NCI-H2171 treated with DMSO at 0.1 percent for 48 hours (cell line): Measurements from ENCODE around the gene FANCD2.
"Not testable (repeated sequence)": the region's sequence is repeated elsewhere in the genome, so short reads cannot be mapped to it uniquely, and the experiment has no call there.

ENCODE experiments used
- DNase-seq: peaks from one replicate; lab custom pipeline; 2025; lab: John Stamatoyannopoulos, UW

FANCD2 gene

GRCh38 chr3:10015461-10015904 is 10.8 kb upstream of the FANCD2 start:
- no peak for DNase-seq

- no peak for DNase-seq
Observed at GRCh38 chr3:10017636-10018292, 8.5 kb upstream of the FANCD2 start.

DNA sequence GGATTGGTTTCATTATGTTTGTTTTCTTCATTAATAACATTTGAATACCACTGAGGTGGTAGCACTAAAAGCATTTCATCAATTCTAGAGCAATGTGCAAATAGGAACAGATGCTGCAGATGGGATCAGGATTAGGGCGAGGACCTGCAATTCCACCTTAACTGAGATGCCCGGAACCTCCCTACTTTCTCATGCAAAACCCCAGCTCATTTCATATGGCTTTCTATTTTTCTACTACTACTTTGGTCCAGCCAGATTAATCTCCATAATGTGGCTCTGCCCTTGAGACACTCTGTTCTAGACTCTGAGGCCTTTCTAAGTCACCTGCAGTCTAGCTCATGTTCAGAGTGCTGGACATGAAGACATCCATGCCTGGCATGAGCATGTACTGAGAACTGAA is 7.4 kb upstream of the FANCD2 start:
- DNase-seq = not testable (repeated sequence)

DNA sequence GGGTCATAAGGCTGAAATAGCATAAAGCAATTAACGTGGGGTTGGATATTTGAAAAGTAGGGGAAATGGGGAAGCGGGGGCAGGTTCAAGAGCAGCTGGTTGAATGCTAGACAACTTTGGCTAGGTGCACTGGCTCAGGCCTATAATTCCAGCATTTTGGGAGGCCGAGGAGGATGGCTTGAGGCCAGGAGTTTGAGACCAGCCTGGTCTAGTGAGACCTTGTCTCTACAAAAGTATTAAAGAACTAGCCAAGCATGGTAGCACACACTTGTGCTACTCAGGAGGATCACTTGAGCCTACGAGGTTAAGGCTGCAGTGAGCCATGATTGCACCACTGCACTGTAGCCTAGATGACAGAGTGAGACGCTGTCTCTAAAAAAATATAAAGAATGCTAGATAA is 6.9 kb upstream of the FANCD2 start:
- DNase-seq = no peak

DNA sequence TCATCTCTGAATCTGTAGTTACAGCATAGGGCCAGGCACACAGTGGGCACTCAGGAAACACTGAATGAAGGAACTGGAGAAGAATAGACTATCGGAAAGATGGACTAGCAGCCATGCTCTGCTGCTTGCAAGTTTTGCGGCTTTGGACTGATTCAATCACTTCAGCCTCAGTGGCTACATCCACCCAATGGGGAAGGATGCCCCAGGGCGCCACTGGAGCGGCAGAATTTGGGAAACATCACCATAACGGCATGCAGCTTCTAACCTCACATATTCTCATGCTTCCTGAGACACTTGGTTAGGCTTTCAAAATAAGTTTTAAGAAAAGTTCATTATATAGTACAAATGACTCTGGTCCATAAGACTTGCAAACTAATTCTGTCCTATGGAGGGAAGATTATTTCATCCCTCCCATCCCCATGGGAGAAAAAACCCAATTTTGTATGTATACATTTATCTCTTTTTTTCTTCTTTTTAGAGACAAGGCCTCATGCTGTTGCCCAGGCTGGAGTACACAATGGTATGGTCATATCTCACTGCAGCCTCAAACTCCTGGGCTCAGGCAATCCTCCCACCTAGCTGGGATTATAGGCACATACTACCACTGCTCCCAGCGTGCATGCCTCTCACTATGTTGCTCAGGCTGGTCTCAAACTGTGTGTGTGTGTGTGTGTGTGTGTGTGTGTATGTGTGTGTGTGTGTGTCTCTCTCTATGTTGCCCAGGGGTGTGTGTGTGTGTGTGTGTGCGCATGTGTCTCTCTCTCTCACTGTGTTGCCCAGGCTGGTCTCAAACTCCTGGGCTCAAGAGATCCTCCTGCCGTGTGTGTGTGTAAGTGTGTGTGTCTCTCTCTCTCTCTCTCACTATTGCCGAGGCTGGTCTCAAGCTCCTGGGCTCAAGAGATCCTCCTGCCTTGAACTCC is 4.1 kb upstream of the FANCD2 start:
- DNase-seq = no peak

DNA sequence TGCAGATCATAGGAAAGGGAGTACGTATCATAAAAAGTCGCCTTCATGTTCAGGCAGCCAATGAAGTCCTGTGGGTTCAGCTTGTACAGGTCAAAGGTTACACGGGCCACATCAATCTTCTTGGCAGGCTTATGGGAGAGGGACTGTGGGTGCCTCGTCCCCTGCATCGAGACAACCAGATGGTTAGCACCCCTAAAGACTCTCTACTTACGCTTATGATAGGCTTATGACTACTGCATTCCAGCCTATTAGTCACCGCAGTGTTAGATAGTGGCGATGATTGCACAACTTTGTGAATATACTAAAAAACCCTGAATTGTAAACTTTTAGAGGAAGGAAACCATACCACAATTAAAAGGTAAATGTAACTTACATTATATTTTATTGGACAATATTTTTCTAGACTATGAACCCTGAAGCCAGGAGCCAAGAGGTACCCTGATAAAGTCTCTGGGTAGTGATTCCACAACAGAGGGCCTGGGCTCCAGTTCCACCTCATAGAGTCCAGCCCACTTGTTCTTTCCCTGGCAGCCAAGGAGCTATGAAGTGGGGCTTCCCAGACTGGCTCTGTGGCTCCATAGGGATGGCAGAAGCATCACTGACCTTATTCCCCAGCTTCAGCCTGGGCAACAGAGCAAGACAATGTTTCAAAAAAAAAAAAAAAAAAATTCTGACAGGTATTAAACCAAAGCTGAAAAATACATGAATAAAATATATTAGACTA is 2.5 kb upstream of the FANCD2 start:
- no peak for DNase-seq

GRCh38 chr3:10025205-10026083 is 793 bp upstream of the FANCD2 start:
- no peak for DNase-seq

GRCh38 chr3:10041034-10041433 is 14.8 kb downstream of the FANCD2 start:
- DNase-seq = no peak

GRCh38 chr3:10047876-10048275 is 21.6 kb downstream of the FANCD2 start:
- DNase-seq = no peak

DNA sequence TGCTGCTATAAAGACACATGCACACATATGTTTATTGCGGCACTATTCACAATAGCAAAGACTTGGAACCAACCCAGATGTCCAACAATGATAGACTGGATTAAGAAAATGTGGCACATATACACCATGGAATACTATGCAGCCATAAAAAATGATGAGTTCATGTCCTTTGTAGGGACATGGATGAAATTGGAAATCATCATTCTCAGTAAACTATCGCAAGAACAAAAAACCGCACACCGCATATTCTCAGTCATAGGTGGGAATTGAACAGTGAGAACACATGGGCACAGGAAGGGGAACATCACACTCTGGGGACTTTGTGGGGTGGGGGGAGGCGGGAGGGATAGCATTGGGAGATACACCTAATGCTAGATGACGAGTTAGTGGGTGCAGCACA is 26.8 kb downstream of the FANCD2 start:
- not testable (repeated sequence) for DNase-seq

- DNase-seq = no peak
Observed at GRCh38 chr3:10055097-10055496, 28.9 kb downstream of the FANCD2 start.

DNA sequence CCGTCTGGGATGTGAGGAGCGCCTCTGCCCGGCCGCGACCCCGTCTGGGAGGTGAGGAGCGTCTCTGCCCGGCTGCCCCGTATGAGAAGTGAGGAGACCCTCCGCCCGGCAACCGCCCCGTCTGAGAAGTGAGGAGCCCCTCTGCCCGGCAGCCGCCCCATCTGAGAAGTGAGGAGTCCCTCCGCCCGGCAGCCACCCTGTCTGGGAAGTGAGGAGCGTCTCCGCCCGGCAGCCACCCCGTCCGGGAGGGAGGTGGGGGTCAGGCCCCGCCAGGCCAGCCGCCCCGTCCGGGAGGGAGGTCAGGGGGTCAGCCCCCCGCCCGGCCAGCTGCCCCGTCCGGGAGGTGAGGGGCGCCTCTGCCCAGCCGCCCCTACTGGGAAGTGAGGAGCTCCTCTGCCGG is 43.8 kb downstream of the FANCD2 start:
- not testable (repeated sequence) for DNase-seq

DNA sequence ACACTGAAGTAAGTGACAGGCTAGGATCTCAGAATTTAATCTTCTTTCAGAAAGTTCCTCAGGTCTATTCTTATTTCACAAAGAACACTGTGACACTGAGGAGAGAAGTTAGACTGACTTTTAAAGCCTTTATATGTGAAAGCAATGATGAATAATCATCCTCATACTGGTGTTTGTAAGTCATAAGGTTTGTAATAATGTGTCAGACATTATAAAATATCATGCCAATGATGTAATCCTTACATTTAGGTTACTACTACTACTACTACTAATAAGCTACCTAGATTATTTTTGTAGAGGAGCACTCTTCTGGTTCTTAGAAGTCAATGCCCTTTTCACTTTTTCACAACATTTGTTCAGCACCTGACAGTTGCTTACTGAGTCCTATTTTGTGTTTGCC is 48.4 kb downstream of the FANCD2 start:
- no peak for DNase-seq

- no peak for DNase-seq
Observed at GRCh38 chr3:10081871-10082270, 55.6 kb downstream of the FANCD2 start.

- no peak for DNase-seq
Observed at GRCh38 chr3:10085738-10086137, 59.5 kb downstream of the FANCD2 start.

- DNase-seq = no peak
Observed at GRCh38 chr3:10088256-10088655, 62.0 kb downstream of the FANCD2 start.

DNA sequence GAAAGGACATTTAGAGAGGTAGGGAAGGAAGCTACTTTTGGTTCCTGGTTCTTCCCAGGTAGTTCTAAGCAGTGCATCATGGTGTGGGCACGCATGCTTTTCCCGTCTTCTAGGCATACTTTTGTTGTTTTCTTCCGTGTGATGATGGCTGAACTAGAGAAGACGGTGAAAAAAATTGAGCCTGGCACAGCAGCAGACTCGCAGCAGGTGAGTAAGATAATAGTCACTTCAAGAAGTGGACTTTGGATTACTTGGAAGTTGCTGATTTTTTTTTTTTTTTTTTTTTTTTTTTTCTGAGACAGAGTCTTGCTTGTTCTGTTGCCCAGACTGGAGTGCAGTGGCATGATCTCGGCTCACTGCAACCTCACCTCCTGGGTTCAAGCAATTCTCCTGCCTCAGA is 63.9 kb downstream of the FANCD2 start:
- no peak for DNase-seq

DNA sequence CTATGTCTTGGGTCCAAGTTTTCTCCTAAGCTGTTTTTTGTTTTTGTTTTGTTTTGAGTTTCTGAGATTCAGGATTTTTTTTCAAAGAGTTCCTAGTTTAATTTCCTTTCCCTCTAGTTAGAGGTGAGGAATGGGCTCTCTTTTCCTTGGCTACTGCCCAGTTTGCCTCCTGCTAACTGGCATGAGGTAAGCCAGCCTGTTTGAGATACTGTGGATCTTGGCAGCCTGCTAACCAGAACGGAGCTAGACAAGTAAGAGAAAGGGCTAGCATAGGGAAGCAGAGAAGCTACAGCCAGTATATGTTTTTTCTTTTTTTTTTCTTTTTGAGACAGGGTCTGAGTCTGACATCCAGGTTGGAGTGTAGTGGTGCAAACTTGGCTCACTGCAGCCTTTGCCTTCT is 64.5 kb downstream of the FANCD2 start:
- DNase-seq = not testable (repeated sequence)

GRCh38 chr3:10091387-10091786 is 65.2 kb downstream of the FANCD2 start:
- not testable (repeated sequence) for DNase-seq

DNA sequence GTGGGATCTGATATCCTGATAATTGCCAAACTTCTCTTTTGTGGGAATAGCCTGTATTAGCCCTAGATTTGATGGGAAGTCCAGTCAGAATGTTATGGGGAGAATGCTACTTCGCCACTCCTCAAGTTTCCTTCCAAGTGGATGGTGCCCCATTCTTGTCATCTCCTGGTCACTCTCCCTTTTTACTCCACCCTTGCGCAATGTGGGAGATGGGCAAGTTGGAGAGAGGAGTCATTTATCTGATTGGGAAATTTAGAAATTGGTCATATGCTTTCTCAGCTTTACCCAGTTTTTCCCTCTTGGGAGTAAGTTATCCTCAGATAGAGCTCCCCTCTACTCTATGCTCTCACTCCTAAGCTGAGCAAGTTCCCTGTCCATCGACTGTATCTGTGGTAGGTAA is 67.4 kb downstream of the FANCD2 start:
- no peak for DNase-seq

GRCh38 chr3:10099041-10099440 is 72.8 kb downstream of the FANCD2 start:
- no peak for DNase-seq

GRCh38 chr3:10106919-10107318 is 80.7 kb downstream of the FANCD2 start:
- DNase-seq = no peak
